ENCODE results near the gene PTPRZ1. TPM values are rescaled to one million over a fixed set of nuclear protein-coding genes. Genes with fewer than 3 reads are reported as not detected.
A peak's percentile ranks its signal among the peaks of the same experiment; 100 is the strongest.

Gene PTPRZ1
- 10 to 100 TPM in 1 of 2 donors, 1 to 10 TPM in 1; 5.1 to 11.7 TPM for total RNA-seq

DNA sequence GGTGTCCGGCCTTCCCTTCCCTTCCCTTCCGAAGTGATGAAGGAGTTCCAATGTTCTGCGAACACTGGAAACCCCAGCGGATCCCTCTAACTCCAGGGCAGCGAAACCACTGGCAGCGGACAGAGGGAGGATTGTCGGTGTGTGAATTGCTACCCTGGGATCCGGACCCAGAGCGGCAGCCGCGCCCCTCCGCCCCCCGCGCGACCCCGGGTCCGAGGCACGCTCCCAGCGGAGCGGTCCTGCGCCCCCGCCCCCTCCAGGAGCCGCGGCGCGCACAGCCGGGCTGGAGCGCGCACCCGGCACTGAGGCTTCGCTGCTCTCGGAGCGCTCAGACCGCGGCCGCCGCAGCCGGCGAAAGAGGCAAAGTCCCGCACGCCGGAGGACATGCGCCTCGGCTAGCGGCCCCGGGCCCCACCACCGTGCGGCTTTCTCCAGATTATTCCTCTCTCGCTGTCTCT lies at the start of gene PTPRZ1:
PTPRZ1 (plus strand) TSS at position 331 of the 458 bp plus-strand sequence. CDS start 339 bp downstream, outside the sequence.
- Histone ChIP-seq H3K27ac (no peak within 1 kb of the TSS), H3K9me3 (no peaks in the 10 kb centered on the region), H3K4me3 (peak within 1 kb of the TSS; percentile 83), H3K36me3 (no peaks in the 10 kb centered on the region), H3K4me1 (ENCODE audit: control insufficient read depth in 1 of 2, low read depth in 2 of 2) (peaks cover 0 to 19% of the 10 kb centered on the region in 2 donors), H3K27me3 (replicated peaks; ENCODE audit: insufficient read depth) (no peaks in the 10 kb centered on the region)
- no peak for DNase-seq (ENCODE audit: low spot score)
- TF ChIP-seq, protein P1, sequence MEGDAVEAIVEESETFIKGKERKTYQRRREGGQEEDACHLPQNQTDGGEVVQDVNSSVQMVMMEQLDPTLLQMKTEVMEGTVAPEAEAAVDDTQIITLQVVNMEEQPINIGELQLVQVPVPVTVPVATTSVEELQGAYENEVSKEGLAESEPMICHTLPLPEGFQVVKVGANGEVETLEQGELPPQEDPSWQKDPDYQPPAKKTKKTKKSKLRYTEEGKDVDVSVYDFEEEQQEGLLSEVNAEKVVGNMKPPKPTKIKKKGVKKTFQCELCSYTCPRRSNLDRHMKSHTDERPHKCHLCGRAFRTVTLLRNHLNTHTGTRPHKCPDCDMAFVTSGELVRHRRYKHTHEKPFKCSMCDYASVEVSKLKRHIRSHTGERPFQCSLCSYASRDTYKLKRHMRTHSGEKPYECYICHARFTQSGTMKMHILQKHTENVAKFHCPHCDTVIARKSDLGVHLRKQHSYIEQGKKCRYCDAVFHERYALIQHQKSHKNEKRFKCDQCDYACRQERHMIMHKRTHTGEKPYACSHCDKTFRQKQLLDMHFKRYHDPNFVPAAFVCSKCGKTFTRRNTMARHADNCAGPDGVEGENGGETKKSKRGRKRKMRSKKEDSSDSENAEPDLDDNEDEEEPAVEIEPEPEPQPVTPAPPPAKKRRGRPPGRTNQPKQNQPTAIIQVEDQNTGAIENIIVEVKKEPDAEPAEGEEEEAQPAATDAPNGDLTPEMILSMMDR (IDR thresholded peaks at IDR 0.05), result no peak
- ATAC-seq (ENCODE audit: insufficient number of reproducible peaks, low FRiP score, low read depth), result no peak

DNA sequence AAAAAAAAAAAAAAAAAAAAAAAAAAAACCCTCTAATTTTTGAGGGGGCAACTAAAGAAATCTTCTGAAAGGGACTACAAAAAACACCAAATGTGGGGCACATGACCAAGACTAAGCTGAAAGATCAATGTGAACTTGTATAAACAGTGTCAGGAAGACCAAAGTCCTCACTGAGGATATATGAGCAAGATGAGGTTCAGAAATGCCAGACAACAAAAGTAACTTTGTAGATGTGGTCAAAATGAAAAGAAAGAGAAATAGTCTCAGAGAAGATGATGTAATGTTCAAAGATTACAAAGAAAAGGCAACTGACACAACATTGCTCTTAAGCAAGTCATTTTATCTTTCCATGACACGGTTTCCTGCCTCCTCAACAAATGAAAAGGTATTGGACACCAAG lies 48.7 kb upstream of the PTPRZ1 start:
- H3K27me3 ChIP-seq (replicated peaks; ENCODE audit: insufficient read depth), result no peaks in the 10 kb centered on the region
- no peak overlapping the region for H3K27ac ChIP-seq
- TF ChIP-seq, protein P1 (IDR thresholded peaks at IDR 0.05), result no peak
- H3K4me1 ChIP-seq (ENCODE audit: control insufficient read depth in 1 of 2, low read depth in 2 of 2), result no peaks in the 10 kb centered on the region
- H3K4me3 ChIP-seq, result no peak overlapping the region
- no peak for ATAC-seq (ENCODE audit: insufficient number of reproducible peaks, low FRiP score, low read depth)
- H3K9me3 ChIP-seq, result no peaks in the 10 kb centered on the region
- no peaks in the 10 kb centered on the region for H3K36me3 ChIP-seq
- no peak for DNase-seq (ENCODE audit: low spot score)

DNA sequence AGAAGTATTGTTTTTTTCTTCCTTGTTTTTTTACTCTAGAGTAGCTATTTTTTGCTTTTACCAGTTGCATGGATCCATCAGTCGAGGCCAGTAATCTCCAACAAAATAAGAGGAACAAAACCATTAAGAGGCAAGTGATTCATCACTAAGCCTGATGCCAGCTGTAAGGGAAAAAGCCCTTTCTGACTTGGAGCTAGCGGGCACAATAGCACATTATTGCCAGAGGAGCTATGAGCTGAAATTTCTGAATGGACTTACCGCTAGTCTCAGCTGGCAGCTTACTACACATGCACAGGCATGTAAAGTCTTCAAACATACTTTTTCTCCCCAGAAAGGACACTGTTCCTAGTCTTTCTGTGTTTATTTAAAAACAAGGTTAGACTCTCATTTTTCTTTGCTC lies 41.6 kb upstream of the PTPRZ1 start:
- TF ChIP-seq, protein P1 (IDR thresholded peaks at IDR 0.05), result no peak
- no peak overlapping the region for H3K27ac ChIP-seq
- H3K36me3 ChIP-seq, result no peaks in the 10 kb centered on the region
- no peaks in the 10 kb centered on the region for H3K27me3 ChIP-seq (replicated peaks; ENCODE audit: insufficient read depth)
- H3K9me3 ChIP-seq, result no peaks in the 10 kb centered on the region
- H3K4me3 ChIP-seq, result no peak overlapping the region
- DNase-seq (ENCODE audit: low spot score), result no peak
- H3K4me1 ChIP-seq (ENCODE audit: control insufficient read depth in 1 of 2, low read depth in 2 of 2), result no peaks in the 10 kb centered on the region
- ATAC-seq (ENCODE audit: insufficient number of reproducible peaks, low FRiP score, low read depth), result no peak

DNA sequence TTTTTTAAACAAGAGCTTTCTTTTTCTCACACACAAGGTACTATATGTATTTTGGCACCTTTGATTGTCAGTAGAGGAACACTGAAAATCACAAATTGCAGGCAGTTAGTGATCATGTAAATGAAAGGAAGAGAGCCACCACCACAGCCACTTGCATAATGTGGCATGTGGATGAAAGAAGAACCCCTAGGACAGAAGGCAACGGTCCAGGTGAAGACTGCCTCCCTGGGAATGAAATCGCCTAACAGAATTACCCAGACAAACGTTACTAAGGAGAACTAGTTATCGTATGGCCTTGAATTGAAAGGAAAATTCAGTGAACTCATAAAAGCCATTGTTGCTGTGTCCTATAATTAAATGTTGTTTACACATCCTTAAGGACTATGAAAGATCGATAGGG lies 41.2 kb upstream of the PTPRZ1 start:
- ATAC-seq (ENCODE audit: insufficient number of reproducible peaks, low FRiP score, low read depth), result no peak
- Histone ChIP-seq H3K27me3 (replicated peaks; ENCODE audit: insufficient read depth) (no peaks in the 10 kb centered on the region), H3K36me3 (no peaks in the 10 kb centered on the region), H3K27ac (no peak overlapping the region), H3K4me3 (no peak overlapping the region), H3K4me1 (ENCODE audit: control insufficient read depth in 1 of 2, low read depth in 2 of 2) (no peaks in the 10 kb centered on the region), H3K9me3 (no peaks in the 10 kb centered on the region)
- TF ChIP-seq, protein P1 (IDR thresholded peaks at IDR 0.05), result no peak
- no peak for DNase-seq (ENCODE audit: low spot score)

DNA sequence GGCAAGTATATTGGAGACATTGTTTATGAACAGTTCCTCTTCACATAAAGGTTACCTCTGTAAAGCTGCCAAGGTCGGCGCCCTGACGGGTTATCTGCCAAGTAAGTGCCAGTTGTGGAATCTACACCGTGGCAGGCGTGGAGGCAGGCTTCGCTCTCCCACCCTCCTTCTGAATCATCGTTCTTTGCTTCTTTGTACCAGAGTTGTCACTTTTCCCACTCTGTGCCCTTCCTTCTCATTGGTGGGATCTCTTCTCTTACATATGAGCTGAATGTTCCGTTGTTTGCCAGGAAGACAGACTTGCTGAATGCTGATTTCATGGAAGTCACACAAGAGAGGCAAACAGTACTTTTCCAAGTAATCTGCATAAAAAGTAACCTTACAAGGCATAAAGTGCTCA lies 40.6 kb upstream of the PTPRZ1 start:
- no peak for ATAC-seq (ENCODE audit: insufficient number of reproducible peaks, low FRiP score, low read depth)
- no peaks in the 10 kb centered on the region for H3K36me3 ChIP-seq
- H3K27me3 ChIP-seq (replicated peaks; ENCODE audit: insufficient read depth), result no peaks in the 10 kb centered on the region
- no peaks in the 10 kb centered on the region for H3K9me3 ChIP-seq
- no peak for DNase-seq (ENCODE audit: low spot score)
- H3K4me3 ChIP-seq, result no peak overlapping the region
- no peaks in the 10 kb centered on the region for H3K4me1 ChIP-seq (ENCODE audit: control insufficient read depth in 1 of 2, low read depth in 2 of 2)
- H3K27ac ChIP-seq, result no peak overlapping the region
- TF ChIP-seq, protein P1 (IDR thresholded peaks at IDR 0.05), result no peak

All from thoracic aorta (tissue), 2 donors.